Colonic mucosa (tissue), 4 donors: ENCODE results near the gene SRSF12. TPM values are rescaled to one million over a fixed set of nuclear protein-coding genes. Genes with fewer than 3 reads are reported as not detected.
"Not testable (repeated sequence)": the region's sequence is repeated elsewhere in the genome, so short reads cannot be mapped to it uniquely, and the experiment has no call there.

Experiments used
- DNase-seq: peaks from one replicate; pipeline ENCODE4 v3.0.0-alpha.2; 2020
- H3K27ac ChIP-seq: fragments of 200-600 bp; one replicate; pipeline ENCODE4 v1.8.0; 2021
- H3K27me3 ChIP-seq: fragments of 200-600 bp; one replicate; pipeline ENCODE4 v1.8.0; 2021
- H3K36me3 ChIP-seq: fragments of 200-600 bp; one replicate; pipeline ENCODE4 v1.8.0; 2021
- H3K4me1 ChIP-seq: fragments of 200-600 bp; one replicate; pipeline ENCODE4 v1.8.0; 2021; ENCODE audit warnings: mild to moderate bottlenecking
- H3K4me3 ChIP-seq: fragments of 200-600 bp; one replicate; pipeline ENCODE4 v1.8.0; 2021
- H3K9ac ChIP-seq, 2 donors: one replicate each; pipeline ENCODE4 v1.7.0; 2013; ENCODE audit warnings: control low read depth in 2 of 2, low read depth in 2 of 2, low read length in 2 of 2
- H3K9me3 ChIP-seq: fragments of 200-600 bp; one replicate; pipeline ENCODE4 v1.8.0; 2021
- intact Hi-C: fragments of 100-400 bp; cut with DNase I; formaldehyde crosslinking; loops from one replicate; pipeline ENCODE4 v1.14.1; 2022
- total RNA-seq, 2 donors: library from RNA; stranded (reverse); fragmentation: NEBNext Ultra II Directional in 1 of 2; extraction: Animal tissue kit (Norgen Biotek cat#: 25700) in 1 of 2; gene quantifications; one replicate each; pipeline ENCODE4 v1.2.1, GENCODE V29; 2021
- TF ChIP-seq, protein P1 (sequence below): fragments of 200-600 bp; IDR thresholded peaks from one replicate; pipeline ENCODE4 v1.8.0; 2022; ENCODE audit warnings: antibody characterized with exemption, mild to moderate bottlenecking
- donor health status: healthy.
- donor health status: DM: no; HTN: no; CAD: no.
- donor health status: DM: no; HTN: no; CAD: no.

Gene SRSF12
- total RNA-seq, 2 donors from 2014 or later = 0.35 TPM; not detected in 1

DNA sequence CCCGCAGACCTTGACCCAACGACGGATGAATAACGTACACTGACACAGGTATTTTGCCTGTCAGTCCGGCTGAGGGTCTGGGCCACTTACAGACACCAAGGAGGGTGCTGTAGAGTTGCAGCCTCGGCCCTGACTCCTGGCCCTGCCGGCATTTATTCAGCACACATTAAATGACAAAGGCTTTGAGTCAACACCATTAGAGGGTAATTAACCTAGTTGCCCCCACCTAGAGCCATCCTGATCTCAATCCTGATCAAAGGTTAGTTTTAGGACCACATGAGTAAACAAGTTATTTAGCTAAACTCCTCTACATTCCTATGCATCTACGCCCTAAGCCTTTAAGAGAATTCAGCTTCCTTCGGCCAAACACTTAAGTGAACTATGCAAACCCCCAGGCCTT lies 16.1 kb upstream of the SRSF12 start:
- intact Hi-C loops = no loop called here

DNA sequence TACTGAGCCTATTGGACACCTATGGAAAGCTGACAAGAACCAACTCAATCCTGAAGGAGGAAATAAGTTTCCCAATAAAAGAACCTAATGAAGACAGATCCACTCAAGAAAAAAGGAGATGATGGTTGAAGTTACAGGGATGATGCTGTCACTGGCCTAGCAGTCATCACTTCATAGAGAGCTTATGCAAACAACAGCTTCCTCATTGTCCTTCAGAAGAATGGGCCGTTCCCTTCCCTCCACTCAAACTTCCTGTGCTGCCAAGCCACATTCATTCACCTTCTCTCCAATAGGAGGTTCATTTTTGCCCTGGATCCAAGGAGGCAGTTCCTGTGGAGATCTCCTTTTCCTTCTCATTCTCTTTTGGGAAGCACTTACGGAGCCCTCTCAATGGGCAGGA lies 14.2 kb upstream of the SRSF12 start:
- Histone ChIP-seq H3K4me3 (no peak overlapping the region), H3K4me1 (no peaks in the 10 kb centered on the region), H3K36me3 (no peaks in the 10 kb centered on the region), H3K9me3 (no peaks in the 10 kb centered on the region), H3K9ac (no peak overlapping the region), H3K27me3 (no peaks in the 10 kb centered on the region), H3K27ac (no peak overlapping the region)
- intact Hi-C loops = no loop called here
- TF ChIP-seq, protein P1, sequence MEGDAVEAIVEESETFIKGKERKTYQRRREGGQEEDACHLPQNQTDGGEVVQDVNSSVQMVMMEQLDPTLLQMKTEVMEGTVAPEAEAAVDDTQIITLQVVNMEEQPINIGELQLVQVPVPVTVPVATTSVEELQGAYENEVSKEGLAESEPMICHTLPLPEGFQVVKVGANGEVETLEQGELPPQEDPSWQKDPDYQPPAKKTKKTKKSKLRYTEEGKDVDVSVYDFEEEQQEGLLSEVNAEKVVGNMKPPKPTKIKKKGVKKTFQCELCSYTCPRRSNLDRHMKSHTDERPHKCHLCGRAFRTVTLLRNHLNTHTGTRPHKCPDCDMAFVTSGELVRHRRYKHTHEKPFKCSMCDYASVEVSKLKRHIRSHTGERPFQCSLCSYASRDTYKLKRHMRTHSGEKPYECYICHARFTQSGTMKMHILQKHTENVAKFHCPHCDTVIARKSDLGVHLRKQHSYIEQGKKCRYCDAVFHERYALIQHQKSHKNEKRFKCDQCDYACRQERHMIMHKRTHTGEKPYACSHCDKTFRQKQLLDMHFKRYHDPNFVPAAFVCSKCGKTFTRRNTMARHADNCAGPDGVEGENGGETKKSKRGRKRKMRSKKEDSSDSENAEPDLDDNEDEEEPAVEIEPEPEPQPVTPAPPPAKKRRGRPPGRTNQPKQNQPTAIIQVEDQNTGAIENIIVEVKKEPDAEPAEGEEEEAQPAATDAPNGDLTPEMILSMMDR = no peak
- no peak for DNase-seq

More for the DNA sequence above, 16.1 kb upstream of the SRSF12 start:
- no peak for DNase-seq
- Histone ChIP-seq H3K9me3 (no peaks in the 10 kb centered on the region), H3K27me3 (no peaks in the 10 kb centered on the region), H3K4me1 (no peaks in the 10 kb centered on the region), H3K9ac (no peak overlapping the region), H3K36me3 (no peaks in the 10 kb centered on the region), H3K4me3 (no peak overlapping the region), H3K27ac (no peak overlapping the region)
- TF ChIP-seq, protein P1 = no peak

DNA sequence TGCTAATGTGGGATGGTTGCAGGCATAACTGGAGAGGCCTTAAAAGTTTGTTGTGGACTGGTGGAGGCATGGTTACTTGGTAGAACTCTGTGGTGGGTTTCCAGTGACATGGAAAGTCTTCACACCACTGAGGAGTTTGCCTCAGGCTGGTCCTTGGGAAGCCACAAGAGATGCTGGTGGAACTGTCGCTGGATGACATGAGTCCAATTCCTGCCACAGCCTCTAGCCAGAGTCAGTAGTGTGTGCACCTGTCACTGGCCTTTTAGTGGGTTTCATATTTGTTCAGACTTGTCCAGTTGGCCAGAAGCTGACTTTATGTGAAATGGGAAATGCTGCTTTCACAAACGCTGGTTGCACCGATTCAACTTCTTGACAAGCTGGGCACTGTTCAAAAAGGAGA lies 13.7 kb upstream of the SRSF12 start:
- Histone ChIP-seq H3K9me3 (no peaks in the 10 kb centered on the region), H3K27ac (no peak overlapping the region), H3K4me1 (no peaks in the 10 kb centered on the region), H3K9ac (no peak overlapping the region), H3K4me3 (no peak overlapping the region), H3K36me3 (no peaks in the 10 kb centered on the region), H3K27me3 (no peaks in the 10 kb centered on the region)
- DNase-seq = no peak
- TF ChIP-seq, protein P1 = no peak
- intact Hi-C loops = no loop called here

DNA sequence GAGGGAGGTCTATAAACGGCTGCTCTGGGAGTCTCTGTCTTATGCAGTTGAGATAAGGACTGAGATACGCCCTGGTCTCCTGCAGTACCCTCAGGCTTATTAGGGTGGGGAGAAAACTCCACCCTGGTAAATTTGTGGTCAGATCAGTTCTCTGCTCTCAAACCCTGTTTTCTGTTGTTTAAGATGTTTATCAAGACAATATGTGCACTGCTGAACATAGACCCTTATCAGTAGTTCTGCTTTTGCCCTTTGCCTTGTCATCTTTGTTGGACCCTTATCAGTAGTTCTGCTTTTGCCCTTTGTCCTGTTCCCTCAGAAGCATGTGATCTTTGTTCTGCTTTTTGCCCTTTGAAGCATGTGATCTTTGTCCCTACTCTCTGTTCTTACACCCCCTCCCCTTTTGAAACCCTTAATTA lies 10.4 kb upstream of the SRSF12 start:
- H3K9ac ChIP-seq, H3K36me3 ChIP-seq, intact Hi-C loops, H3K9me3 ChIP-seq, H3K27me3 ChIP-seq, H3K27ac ChIP-seq, DNase-seq, H3K4me1 ChIP-seq, H3K4me3 ChIP-seq: not testable (repeated sequence)

DNA sequence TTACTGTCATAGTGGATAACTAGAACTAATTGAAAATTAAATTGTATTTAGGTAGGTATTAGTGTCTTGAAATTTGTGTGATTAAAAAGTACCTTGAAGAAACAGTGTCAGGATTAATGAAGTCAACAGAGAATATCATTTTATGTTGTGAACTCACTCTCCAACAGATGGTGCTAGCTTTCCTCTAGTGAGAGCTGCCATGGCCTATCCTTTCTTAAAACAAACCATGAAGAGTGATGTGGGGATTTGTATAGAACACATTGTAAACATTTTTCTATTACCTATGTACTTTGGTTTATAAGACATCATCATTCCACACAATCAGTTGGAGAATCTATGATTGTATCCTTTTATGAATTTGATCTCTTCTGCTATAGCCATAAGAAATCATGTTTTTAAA lies 4.8 kb upstream of the SRSF12 start:
- Histone ChIP-seq H3K9me3 (no peaks in the 10 kb centered on the region), H3K4me3 (no peak overlapping the region), H3K9ac (no peak overlapping the region), H3K27ac (no peak overlapping the region), H3K4me1 (no peaks in the 10 kb centered on the region), H3K27me3 (no peaks in the 10 kb centered on the region), H3K36me3 (no peaks in the 10 kb centered on the region)
- TF ChIP-seq, protein P1 = peak; percentile 35
- no peak for DNase-seq
- intact Hi-C loops = loop anchor here (2.0 to 5.0 kb wide), 3 partner anchors 120 to 250 kb away; no protein-coding TSS in a partner anchor

DNA sequence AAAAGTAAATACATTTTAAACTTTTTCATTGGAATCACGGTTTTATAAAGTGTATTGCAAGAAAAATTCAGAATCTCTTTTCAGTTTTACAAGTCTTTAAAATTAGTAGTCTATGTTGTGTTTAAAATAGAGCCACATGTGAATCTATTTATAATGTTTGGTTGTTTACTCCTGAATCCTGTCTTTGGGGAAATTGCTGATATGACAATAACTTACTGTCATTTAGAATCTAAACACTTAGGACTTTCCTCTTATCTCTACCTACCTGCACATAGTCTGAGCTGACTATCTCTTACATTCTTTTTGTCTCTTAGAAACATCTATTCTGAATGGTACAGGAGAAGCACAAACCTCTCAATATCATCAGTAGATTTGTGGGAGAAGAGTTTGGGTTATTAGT lies 4.1 kb upstream of the SRSF12 start:
- no peaks in the 10 kb centered on the region for H3K9me3 ChIP-seq
- TF ChIP-seq, protein P1 = no peak
- H3K27ac ChIP-seq = no peak overlapping the region
- intact Hi-C loops = loop anchor here (2.0 to 5.0 kb wide), 3 partner anchors 121 to 250 kb away; no protein-coding TSS in a partner anchor
- H3K9ac ChIP-seq = no peak overlapping the region
- no peaks in the 10 kb centered on the region for H3K27me3 ChIP-seq
- no peaks in the 10 kb centered on the region for H3K4me1 ChIP-seq
- no peaks in the 10 kb centered on the region for H3K36me3 ChIP-seq
- DNase-seq = no peak
- H3K4me3 ChIP-seq = no peak overlapping the region
